GM12865 (cell line): Measurements from ENCODE around the gene PRMT3.

ENCODE experiments used
- DNase-seq: peaks from one replicate; pipeline ENCODE4 v3.0.0; 2010; ENCODE audit warnings: low read depth
- H3K4me3 ChIP-seq: 2 replicates; pipeline ENCODE4 v1.5.1; 2011; ENCODE audit warnings: mild to moderate bottlenecking, low read depth, low read length, control low read depth
- TF ChIP-seq, protein P1 (sequence below): IDR thresholded peaks from 2 replicates; pipeline ENCODE4 v1.5.1; 2011; ENCODE audit warnings: low read length, control low read depth, low read depth, inconsistent platforms; ENCODE audit not compliant: insufficient read depth; ENCODE audit errors: missing control alignments

Gene PRMT3

DNA sequence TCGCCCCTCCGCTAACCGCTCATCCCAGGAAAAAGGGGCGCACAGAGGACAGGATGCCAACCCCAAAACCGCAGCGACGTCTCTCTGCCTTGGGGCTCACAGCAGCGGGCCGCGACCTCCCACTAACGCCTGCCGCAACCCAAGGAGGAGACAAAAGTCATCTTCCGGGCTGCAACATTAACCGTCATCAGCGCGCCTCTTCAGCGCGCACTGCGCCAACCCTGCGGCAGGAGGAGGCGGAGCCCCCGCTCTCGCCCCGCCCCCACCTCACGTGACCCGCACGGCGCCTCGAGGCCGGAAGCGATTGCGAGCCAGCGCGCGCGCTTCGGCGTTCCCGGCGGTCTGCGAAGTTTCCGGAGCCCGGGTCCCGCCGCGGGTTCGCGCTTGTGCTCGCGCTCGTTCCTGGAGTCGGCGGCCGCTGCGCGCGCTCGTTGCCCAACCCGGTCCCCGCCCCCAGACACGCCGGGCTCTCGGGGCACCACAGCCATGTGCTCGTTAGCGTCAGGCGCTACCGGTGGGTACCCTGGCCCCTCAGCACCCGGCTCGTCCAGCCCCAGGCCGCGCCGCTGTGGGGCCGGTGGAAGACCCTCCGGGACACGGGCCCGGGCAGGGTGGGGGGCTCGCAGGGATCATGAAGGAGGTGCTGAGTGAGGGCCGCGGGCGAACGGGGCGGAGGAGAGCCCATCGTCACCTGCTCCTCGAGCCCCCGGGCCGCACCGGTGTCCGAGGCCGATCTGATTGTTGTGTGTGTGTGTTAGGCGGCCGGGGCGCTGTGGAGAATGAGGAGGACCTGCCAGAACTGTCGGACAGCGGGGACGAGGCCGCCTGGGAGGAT, at the start of gene PRMT3:
TSS of gene PRMT3 (plus strand) at position 456 of the 835 bp plus-strand sequence. CDS start at position 487, 31 bp downstream.
- peak; percentile 99 for DNase-seq
- TF ChIP-seq, protein P1, sequence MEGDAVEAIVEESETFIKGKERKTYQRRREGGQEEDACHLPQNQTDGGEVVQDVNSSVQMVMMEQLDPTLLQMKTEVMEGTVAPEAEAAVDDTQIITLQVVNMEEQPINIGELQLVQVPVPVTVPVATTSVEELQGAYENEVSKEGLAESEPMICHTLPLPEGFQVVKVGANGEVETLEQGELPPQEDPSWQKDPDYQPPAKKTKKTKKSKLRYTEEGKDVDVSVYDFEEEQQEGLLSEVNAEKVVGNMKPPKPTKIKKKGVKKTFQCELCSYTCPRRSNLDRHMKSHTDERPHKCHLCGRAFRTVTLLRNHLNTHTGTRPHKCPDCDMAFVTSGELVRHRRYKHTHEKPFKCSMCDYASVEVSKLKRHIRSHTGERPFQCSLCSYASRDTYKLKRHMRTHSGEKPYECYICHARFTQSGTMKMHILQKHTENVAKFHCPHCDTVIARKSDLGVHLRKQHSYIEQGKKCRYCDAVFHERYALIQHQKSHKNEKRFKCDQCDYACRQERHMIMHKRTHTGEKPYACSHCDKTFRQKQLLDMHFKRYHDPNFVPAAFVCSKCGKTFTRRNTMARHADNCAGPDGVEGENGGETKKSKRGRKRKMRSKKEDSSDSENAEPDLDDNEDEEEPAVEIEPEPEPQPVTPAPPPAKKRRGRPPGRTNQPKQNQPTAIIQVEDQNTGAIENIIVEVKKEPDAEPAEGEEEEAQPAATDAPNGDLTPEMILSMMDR = no peak

DNA sequence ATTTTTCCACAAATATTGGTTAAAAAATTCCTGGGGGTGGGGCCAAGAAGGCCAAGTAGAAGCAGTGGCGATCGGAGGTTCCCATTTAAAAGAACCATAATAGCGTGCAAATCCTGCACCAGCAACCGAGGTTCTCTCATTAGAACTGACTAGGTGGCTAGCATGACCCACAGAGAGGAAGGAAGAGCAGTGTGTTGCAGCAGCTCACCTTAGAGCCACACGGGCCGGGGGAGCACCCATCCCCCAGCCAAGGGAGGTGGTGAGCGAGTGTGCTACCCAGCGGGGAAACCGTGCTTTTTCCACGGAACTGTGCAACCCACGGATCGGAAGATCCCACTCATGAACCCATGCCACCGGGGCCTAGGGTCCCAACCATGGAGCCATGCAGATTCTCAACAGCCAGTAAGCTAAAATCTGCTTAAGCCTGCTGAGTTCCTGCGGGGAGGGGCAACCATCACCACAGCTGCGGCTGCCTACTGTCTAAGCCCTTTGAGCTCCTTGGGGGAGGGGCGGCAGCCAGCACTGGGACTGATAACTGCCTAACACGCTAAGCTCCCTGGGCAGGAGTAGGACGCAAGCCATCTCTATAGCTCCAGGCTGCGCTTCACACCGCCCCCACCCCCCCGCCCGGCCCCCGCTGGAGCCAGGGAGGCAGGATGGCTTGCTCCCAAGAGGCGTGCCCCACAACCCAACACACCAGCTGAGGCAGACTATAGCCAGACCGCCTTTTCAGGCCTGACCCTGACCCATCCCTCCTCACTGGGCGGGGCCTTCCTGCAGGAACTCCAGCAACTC, 45.0 kb upstream of the PRMT3 start:
- TF ChIP-seq, protein P1 = no peak
- no peak overlapping the region for H3K4me3 ChIP-seq
- no peak for DNase-seq

More for the DNA sequence above, at the start of gene PRMT3:
- H3K4me3 ChIP-seq = peak within 1 kb of the TSS; percentile 84

DNA sequence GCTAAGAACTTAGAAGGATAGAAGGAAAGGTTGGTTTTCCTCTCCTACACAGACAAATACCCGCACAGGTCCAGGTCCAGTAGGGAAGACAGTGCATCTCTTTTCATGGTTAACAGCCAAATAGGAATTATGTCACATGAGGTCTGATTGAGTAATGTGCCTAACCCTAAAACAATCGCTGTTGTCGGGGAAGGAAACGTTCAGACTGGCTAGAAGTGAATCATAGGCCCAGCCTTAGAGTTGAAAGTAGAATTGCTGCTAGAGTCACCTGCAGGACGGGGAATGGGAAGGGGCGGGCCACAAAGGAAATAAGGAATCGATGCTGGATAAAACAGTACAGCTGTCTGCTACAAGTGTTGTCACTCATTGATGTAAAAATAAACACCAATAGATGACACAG, 36.4 kb upstream of the PRMT3 start:
- H3K4me3 ChIP-seq = no peak overlapping the region
- TF ChIP-seq, protein P1 = no peak

GRCh38 chr11:20351751-20352262, 35.7 kb upstream of the PRMT3 start:
- no peak overlapping the region for H3K4me3 ChIP-seq
- TF ChIP-seq, protein P1 = no peak

More for the DNA sequence above, 36.4 kb upstream of the PRMT3 start:
- DNase-seq = no peak

GRCh38 chr11:20353829-20354434, 33.6 kb upstream of the PRMT3 start:
- TF ChIP-seq, protein P1 = peak; percentile 75
- DNase-seq = peak; percentile 39

More at GRCh38 chr11:20351751-20352262, 35.7 kb upstream of the PRMT3 start:
- DNase-seq = no peak

More at GRCh38 chr11:20353829-20354434, 33.6 kb upstream of the PRMT3 start:
- no peak overlapping the region for H3K4me3 ChIP-seq
